Right ventricle myocardium inferior (tissue), 1 donor: Measurements from ENCODE around the gene SLFN12. TPM values are rescaled to one million over a fixed set of nuclear protein-coding genes. Genes with fewer than 3 reads are reported as not detected.
A peak's percentile ranks its signal among the peaks of the same experiment; 100 is the strongest.

Source experiments
- ATAC-seq: fragments of 200-7000 bp; cut with Tn5 transposase; one replicate; pipeline ENCODE4 v1.9.1; 2020; ENCODE audit warnings: mild to moderate bottlenecking, moderate library complexity
- DNase-seq: peaks from one replicate; pipeline ENCODE4 v3.0.0; 2021; ENCODE audit errors: missing footprints
- intact Hi-C: fragments of 100-400 bp; cut with DNase I; formaldehyde crosslinking; loops from one replicate; pipeline ENCODE4 v1.11.0; 2022
- total RNA-seq: library from RNA; stranded (reverse); fragmentation: NEBNext Ultra II Directional; extraction: Animal tissue kit (Norgen Biotek cat#: 25700); gene quantifications from one replicate; pipeline ENCODE4 v1.2.1, GENCODE V29; 2021
- donor health status: DM: no; HTN: yes; CAD: no; lungs with severe emphysema.

Gene SLFN12
- total RNA-seq, 1 donor from 2014 or later = 3.0 TPM

DNA sequence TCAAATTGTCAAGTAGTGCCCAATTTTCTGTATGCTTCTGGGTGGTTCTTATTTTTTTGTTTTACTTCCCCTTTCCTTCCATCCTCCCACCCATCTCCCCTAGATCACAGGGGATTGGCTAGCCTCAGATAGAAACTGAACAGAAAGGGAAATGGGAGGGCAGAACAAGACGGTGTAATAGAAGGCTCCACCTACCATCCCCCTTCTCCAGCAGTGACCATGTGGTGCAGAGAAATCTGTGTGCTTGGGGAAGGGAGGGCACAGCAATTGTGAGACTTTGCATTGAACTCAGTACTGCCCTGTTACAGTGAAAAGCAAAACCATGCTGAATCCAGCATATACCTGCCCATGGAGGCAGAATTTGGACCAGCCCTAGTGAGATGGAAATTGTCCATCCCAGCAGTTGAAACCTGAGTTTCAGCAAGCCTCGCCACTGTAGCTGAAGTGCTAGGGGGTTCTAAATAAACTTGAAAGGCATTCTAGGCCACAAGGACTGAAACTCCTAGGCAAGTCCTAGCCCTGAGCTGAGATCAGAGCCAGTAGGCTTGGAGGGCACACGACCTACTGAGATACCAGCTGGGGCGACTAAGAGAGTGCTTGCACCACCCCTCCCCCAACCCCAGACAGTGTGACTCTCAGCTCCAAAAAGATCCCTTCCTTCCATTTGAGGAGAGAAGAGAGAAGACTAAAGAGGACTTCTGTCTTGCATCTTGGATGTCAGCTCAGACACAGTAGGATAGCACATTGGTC, 64.0 kb downstream of the SLFN12 start:
- intact Hi-C loops = no loop called here
- ATAC-seq (peak; percentile 79), DNase-seq (no peak)

DNA sequence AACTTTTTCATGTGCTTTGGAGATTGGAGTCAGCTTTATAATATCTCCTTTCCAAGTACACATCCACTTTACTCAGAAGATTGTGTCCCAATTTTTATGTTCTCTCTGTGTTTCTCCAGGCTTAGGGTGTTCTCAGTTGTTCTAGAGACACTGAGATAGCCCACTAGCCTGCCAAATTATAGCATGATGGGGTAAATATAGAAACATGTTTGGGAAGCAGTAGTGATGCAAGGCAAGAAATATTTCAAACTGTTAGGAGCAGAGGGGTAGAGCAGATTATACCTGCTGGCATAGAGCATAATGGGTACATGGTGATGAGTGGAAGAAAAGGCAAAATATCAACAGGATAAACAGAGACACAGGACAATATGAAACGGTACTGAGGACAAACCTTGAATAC, 71.3 kb downstream of the SLFN12 start:
- ATAC-seq = no peak

More for the DNA sequence above, 71.3 kb downstream of the SLFN12 start:
- no peak for DNase-seq
- intact Hi-C loops = no loop called here

Other genes with a start within 250 kb of the SLFN12 start
- not detected for gene SLC35G3, start 238.1 kb downstream of the SLFN12 start, total RNA-seq
- gene SLFN5, start 189.4 kb downstream of the SLFN12 start, total RNA-seq = 11.2 TPM
- 18.1 TPM for gene SLFN11, start 58.9 kb downstream of the SLFN12 start, total RNA-seq
- gene SLFN13, start 16.3 kb upstream of the SLFN12 start, total RNA-seq = 6.7 TPM
- 0.32 TPM for gene SLFN12L, start 105.2 kb upstream of the SLFN12 start, total RNA-seq
- gene SLFN14, start 128.3 kb upstream of the SLFN12 start, total RNA-seq = not detected
- gene PEX12, start 146.1 kb upstream of the SLFN12 start, total RNA-seq = 7.0 TPM
- 117 TPM for gene AP2B1, start 154.8 kb upstream of the SLFN12 start, total RNA-seq